GM18520 (cell line): ENCODE data around the gene LRRC42.

Experiments used
- ATAC-seq: cut with Tn5 transposase; IDR thresholded peaks from one replicate; pipeline ENCODE4 v1.9.1; 2021; ENCODE audit not compliant: unreplicated experiment

The LRRC42 gene

GRCh38 chr1:53946252-53947171 is at the start of gene LRRC42:
Gene LRRC42, plus strand, starts transcription at chr1:53946350. Its CDS starts 5,650 bp downstream, at chr1:53952000.
- ATAC-seq: peak; percentile 42

- no peak for ATAC-seq
These were observed 49.4 kb upstream of the LRRC42 start for GRCh38 chr1:53896635-53897229.

- no peak for ATAC-seq
These were observed 46.9 kb upstream of the LRRC42 start for GRCh38 chr1:53899206-53899628.

- no peak for ATAC-seq
These were observed 46.4 kb upstream of the LRRC42 start for GRCh38 chr1:53899708-53900107.

GRCh38 chr1:53902235-53903138 is 43.7 kb upstream of the LRRC42 start:
- no peak for ATAC-seq

- no peak for ATAC-seq
These were observed 40.6 kb upstream of the LRRC42 start for GRCh38 chr1:53905509-53905908.

- no peak for ATAC-seq
These were observed 40.0 kb upstream of the LRRC42 start for GRCh38 chr1:53906121-53906520.

GRCh38 chr1:53909946-53910345 is 36.2 kb upstream of the LRRC42 start:
- no peak for ATAC-seq

GRCh38 chr1:53911442-53911841 is 34.7 kb upstream of the LRRC42 start:
- ATAC-seq: no peak

GRCh38 chr1:53913352-53914033 is 32.7 kb upstream of the LRRC42 start:
- no peak for ATAC-seq

GRCh38 chr1:53918343-53918742 is 27.8 kb upstream of the LRRC42 start:
- no peak for ATAC-seq

GRCh38 chr1:53919675-53920066 is 26.5 kb upstream of the LRRC42 start:
- ATAC-seq: no peak

- no peak for ATAC-seq
These were observed 18.7 kb upstream of the LRRC42 start for GRCh38 chr1:53927376-53927881.

- ATAC-seq: no peak
These were observed 16.7 kb upstream of the LRRC42 start for GRCh38 chr1:53929246-53929960.

- ATAC-seq: no peak
These were observed 15.2 kb upstream of the LRRC42 start for GRCh38 chr1:53930932-53931331.

- no peak for ATAC-seq
These were observed 14.6 kb upstream of the LRRC42 start for GRCh38 chr1:53931523-53931922.

GRCh38 chr1:53934170-53934765 is 11.9 kb upstream of the LRRC42 start:
- ATAC-seq: no peak

- ATAC-seq: no peak
These were observed 9.7 kb upstream of the LRRC42 start for GRCh38 chr1:53936430-53936829.

- no peak for ATAC-seq
These were observed 7.9 kb upstream of the LRRC42 start for GRCh38 chr1:53938136-53938830.
